HL-60 (cell line): ENCODE results near the gene SNRNP25.

Source experiments
- DNase-seq, 2 experiments: peaks; one replicate each; pipeline ENCODE4 v3.0.0-alpha.2; 2010 to 2020; ENCODE audit warnings: low read depth in 1 of 2, low spot score in 1 of 2
- H3K27ac ChIP-seq: fragments of 250-450 bp; sonication (Bioruptor Pico); replicated peaks from 2 replicates; pipeline ENCODE4 v1.5.1; 2020; ENCODE audit warnings: mild to moderate bottlenecking, moderate library complexity
- H3K27me3 ChIP-seq: fragments of 250-450 bp; sonication (Bioruptor Pico); 2 replicates; pipeline ENCODE4 v1.5.1; 2021; ENCODE audit warnings: mild to moderate bottlenecking, moderate library complexity; ENCODE audit not compliant: insufficient read depth, poor library complexity, severe bottlenecking
- H3K4me3 ChIP-seq: replicated peaks from 2 replicates; pipeline ENCODE4 v1.5.1; 2011; ENCODE audit warnings: mild to moderate bottlenecking, control low read depth, low read length; ENCODE audit not compliant: insufficient read depth
- CTCF ChIP-seq: IDR thresholded peaks from one replicate; pipeline ENCODE4 v1.5.1; 2011; ENCODE audit warnings: low read length, control low read depth, inconsistent platforms; ENCODE audit not compliant: insufficient read depth
- GABPA ChIP-seq: IDR thresholded peaks from 2 replicates; pipeline ENCODE4 v1.6.1; 2012; ENCODE audit warnings: low read depth
- POLR2AphosphoS5 ChIP-seq: IDR thresholded peaks from 2 replicates; pipeline ENCODE4 v1.6.1; 2012; ENCODE audit warnings: low read depth
- REST ChIP-seq: IDR thresholded peaks from 2 replicates; pipeline ENCODE4 v1.6.1; 2012; ENCODE audit warnings: low read depth; ENCODE audit not compliant: insufficient replicate concordance
- SPI1 ChIP-seq: IDR thresholded peaks from 2 replicates; pipeline ENCODE4 v1.6.1; 2012; ENCODE audit warnings: low read depth, mild to moderate bottlenecking, borderline replicate concordance

The SNRNP25 gene

GRCh38 chr16:62968-63391 lies 9.4 kb downstream of the SNRNP25 start:
- Histone ChIP-seq H3K4me3 (no peak overlapping the region), H3K27me3 (no peaks in the 10 kb centered on the region), H3K27ac (no peak overlapping the region)
- TF ChIP-seq SPI1, result no peak
- TF ChIP-seq GABPA, result no peak
- no peak for TF ChIP-seq REST
- DNase-seq, result no peak

GRCh38 chr16:63466-63865 lies 9.8 kb downstream of the SNRNP25 start:
- no peak for TF ChIP-seq REST
- TF ChIP-seq POLR2AphosphoS5, result no peak
- TF ChIP-seq CTCF, result no peak
- no peak for TF ChIP-seq SPI1
- TF ChIP-seq GABPA, result no peak
- H3K4me3 ChIP-seq, result no peak overlapping the region
- H3K27me3 ChIP-seq, result no peaks in the 10 kb centered on the region
- DNase-seq, result no peak
- no peak overlapping the region for H3K27ac ChIP-seq

GRCh38 chr16:63998-64913 lies 10.6 kb downstream of the SNRNP25 start:
- DNase-seq, result no peak
- no peak overlapping the region for H3K27ac ChIP-seq
- no peaks in the 10 kb centered on the region for H3K27me3 ChIP-seq
- H3K4me3 ChIP-seq, result no peak overlapping the region
- TF ChIP-seq GABPA (no peak), REST (no peak), SPI1 (no peak), CTCF (no peak), POLR2AphosphoS5 (no peak)
